Measurements from ENCODE around the gene KIRREL1.

The KIRREL1 gene

DNA sequence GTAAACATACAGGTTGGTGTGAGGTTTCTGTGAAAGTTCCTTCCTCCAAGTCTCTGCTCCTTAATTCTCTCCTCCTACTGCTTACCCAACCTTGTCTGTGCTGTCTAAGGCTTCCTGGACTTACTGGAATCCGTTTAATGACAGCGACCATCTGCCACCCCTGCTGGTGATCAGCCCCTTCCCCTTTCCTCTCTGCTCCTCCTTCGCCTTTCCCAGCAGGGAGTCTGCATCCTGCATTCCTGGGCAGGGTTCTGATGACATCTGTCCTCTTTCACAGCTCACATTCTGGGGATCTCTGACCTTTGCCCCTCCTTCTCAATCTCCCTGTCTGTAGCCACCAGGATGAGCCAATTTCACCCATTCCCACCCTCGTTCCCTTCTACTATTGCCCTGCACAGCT, 66.5 kb downstream of the KIRREL1 start:
- H3K27ac ChIP-seq, result no peak overlapping the region
- TF ChIP-seq, protein P1, sequence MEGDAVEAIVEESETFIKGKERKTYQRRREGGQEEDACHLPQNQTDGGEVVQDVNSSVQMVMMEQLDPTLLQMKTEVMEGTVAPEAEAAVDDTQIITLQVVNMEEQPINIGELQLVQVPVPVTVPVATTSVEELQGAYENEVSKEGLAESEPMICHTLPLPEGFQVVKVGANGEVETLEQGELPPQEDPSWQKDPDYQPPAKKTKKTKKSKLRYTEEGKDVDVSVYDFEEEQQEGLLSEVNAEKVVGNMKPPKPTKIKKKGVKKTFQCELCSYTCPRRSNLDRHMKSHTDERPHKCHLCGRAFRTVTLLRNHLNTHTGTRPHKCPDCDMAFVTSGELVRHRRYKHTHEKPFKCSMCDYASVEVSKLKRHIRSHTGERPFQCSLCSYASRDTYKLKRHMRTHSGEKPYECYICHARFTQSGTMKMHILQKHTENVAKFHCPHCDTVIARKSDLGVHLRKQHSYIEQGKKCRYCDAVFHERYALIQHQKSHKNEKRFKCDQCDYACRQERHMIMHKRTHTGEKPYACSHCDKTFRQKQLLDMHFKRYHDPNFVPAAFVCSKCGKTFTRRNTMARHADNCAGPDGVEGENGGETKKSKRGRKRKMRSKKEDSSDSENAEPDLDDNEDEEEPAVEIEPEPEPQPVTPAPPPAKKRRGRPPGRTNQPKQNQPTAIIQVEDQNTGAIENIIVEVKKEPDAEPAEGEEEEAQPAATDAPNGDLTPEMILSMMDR (conservative IDR thresholded peaks at IDR 0.05), result no peak
- TF ChIP-seq ZFX (IDR thresholded peaks at IDR 0.05), result no peak

DNA sequence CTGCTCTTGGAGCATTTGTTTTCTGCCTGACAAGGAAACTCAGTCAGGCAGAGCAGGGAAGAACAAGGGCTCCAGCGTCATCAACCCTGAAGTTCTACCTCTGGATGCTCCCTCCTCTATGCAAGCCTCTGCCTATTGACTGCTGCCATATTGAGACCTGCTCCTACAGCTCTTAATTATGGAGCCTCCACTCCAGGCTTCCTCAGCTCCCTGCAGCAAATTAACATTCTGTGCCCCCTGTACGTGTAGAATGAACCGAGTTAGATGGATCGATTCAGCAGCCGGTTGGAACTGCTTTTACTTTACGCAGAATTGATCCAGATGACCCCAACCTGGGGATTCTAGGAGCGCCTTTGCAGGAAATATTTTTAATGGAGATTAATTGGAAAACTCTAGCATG, 68.7 kb downstream of the KIRREL1 start:
- no peak overlapping the region for H3K27ac ChIP-seq
- TF ChIP-seq ZFX (IDR thresholded peaks at IDR 0.05), result no peak
- TF ChIP-seq, protein P1 (conservative IDR thresholded peaks at IDR 0.05), result no peak

DNA sequence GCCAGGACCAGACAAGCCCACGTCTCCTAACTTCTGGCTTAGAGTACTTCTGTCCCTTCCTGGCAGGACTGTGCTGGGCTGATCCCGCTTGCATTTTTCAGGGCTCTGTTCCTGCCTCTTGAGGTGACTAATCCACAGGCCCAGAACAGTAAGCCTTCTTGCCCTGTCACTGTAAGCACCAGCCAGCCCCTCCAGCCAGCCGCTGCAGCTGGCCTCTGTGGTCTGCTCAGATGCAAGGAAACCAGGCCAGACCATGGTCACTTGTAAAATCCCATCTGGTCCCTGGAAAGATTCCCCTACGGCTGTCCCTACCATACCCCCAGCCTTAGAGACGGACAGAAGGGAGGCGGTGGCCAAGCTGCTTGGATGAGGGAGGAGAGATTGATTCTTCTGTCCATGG, 74.2 kb downstream of the KIRREL1 start:
- H3K27ac ChIP-seq, result no peak overlapping the region
- no peak for TF ChIP-seq ZFX (IDR thresholded peaks at IDR 0.05)
- TF ChIP-seq, protein P1 (conservative IDR thresholded peaks at IDR 0.05), result no peak

DNA sequence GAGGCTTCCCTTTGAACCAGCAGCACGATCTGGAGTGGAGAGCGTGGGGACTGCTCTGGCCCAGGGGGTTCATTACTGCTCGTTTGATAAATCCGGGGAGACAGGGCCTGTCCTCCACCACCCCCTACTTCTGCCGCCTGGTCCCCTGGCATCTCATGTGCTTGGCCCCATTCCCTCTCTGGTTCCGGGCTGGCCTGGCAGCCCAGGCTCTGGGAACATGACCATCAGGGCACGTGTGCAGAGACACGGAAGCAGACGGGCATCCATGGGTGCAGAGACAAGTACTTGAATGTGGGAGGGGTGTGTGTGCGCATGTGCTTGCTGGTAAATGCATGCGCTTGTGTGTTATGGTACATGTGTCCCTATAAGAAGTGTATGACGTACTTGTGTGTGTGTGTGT, 75.5 kb downstream of the KIRREL1 start:
- TF ChIP-seq ZFX (IDR thresholded peaks at IDR 0.05), result no peak
- TF ChIP-seq, protein P1 (conservative IDR thresholded peaks at IDR 0.05), result no peak
- H3K27ac ChIP-seq, result no peak overlapping the region

DNA sequence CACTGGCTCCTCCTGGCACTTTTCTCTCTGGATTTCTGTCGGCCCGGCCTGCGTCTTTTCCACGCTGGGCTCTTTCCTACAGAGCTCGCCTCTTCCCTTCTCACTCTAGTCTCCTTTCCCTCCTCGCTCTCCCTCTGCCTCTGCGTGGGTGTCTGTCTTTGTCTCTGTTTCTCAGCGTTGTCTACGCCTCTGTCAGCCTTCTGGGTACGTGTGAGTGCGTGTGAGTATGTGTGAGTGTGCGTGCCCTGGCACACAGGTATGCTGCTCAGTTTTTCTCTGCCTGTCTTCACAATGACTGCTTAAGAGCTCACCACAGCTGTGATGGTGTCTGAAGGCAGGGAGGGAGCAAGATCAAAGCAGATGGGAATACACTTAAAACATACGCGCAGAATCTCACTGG, 77.7 kb downstream of the KIRREL1 start:
- TF ChIP-seq ZFX (IDR thresholded peaks at IDR 0.05), result no peak
- TF ChIP-seq, protein P1 (conservative IDR thresholded peaks at IDR 0.05), result no peak

DNA sequence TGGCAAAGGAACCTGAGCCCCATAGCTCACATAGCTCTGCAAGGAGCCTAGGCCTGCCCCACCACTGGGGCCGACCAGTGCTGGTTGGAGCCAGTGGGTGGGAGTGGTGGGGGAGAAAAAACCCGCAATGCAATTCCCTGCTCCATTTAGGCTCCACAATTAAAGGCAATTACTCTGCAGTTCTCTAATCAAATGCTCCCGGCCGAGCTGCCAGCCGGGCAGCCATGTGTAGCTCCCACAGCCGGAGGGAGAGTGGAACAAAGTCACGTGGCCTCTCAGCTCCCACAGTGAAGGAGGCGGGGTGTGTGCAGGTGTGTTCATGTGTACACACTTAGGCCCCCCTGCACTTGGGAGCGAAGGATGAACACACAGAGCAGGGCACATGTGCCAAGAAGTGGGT, 81.6 kb downstream of the KIRREL1 start:
- TF ChIP-seq, protein P1 (conservative IDR thresholded peaks at IDR 0.05), result no peak
- TF ChIP-seq ZFX (IDR thresholded peaks at IDR 0.05), result no peak
- no peak overlapping the region for H3K27ac ChIP-seq

More for the DNA sequence above, 77.7 kb downstream of the KIRREL1 start:
- H3K27ac ChIP-seq, result no peak overlapping the region

DNA sequence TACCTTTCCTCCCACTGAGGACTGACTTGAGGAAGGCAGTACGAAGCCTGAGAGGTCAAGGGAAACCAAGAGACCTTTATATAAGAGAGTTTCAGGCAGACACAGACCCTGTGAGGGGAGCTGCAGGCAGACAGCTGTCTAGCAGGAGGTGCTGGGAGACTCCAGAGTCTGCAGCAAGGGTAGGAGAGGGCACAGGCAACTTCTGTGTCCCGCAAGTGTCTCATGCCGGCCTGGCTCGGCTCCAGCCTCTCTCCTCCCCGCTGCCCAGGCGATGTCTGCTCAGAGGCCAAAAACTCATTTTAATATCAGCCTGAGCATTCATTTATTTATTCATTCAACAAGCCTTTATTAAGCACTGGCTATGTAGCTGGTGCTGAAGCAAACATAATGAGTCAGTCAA, 83.0 kb downstream of the KIRREL1 start:
- TF ChIP-seq, protein P1 (conservative IDR thresholded peaks at IDR 0.05), result no peak
- no peak for TF ChIP-seq ZFX (IDR thresholded peaks at IDR 0.05)
- no peak overlapping the region for H3K27ac ChIP-seq

All from C4-2B (cell line).